ENCODE results near the gene RNF44.
A peak's percentile ranks its signal among the peaks of the same experiment; 100 is the strongest.
"Not testable (repeated sequence)": the region's sequence is repeated elsewhere in the genome, so short reads cannot be mapped to it uniquely, and the experiment has no call there.

The RNF44 gene

DNA sequence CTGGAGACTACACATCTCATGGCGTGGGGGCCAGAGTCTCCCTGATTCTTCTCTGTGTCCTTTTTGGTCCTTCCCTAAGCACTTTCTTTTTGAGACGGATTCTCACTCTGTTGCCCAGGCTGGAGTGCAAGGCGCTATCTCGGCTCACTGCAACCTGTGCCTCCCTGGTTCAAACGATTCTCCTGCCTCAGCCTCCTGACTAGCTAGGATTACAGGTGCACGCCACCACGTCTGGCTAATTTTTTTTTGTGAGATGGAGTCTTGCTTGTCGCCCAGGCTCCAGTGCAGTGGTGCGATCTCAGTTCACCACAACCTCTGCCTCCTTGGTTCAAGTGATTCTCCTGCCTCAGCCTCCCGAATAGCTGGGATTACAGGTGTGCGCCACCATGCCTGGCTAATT lies 13.7 kb upstream of the RNF44 start:
- not testable (repeated sequence) for DNase-seq

DNA sequence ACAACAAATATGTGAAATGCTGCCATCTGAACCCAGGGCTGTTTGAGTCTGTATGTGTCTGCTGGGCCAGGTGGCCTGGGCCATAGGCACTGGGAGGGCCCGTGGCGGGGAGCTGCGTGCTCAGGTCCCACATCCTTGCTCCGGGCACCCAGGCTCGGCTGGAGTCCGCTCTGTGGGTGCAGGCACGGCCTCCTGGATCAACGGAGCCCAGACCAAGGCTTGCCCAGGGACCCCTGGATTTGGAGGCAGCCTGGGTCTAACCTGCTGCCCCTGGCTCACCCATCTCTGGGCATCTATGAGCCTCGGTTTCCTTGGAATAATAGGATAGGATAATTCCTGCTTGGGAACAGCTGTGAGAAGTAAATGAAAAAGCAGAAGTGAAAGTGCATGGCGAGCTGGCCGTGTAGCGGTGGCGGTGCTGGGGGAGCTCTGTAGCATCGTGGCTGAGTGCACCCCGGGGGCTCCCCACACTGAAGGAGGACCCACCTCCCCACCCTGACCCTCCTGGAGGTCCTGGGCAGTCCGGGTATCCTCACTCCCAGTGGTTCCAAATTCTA lies 13.2 kb upstream of the RNF44 start:
- no peak for DNase-seq

DNA sequence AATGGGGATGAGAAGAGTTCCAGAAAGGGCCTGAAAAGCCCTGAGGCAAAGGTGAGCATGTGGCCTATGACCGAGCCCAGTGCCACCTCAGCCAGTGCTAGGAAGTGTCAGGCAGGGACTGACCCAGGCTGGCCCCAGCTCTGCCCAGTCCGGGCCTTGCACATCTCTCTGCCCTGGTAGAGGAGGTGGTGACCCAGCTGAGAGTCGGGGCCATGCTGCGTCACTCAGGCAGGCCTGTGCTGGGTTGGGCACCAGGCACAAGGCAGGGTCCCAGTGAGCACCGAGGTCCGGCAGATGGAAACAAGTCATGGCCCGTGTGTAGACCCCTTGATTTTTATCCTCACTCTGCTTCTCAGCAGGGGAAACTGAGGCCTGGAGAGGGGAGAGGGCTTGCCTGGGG lies 12.7 kb upstream of the RNF44 start:
- no peak for DNase-seq

DNA sequence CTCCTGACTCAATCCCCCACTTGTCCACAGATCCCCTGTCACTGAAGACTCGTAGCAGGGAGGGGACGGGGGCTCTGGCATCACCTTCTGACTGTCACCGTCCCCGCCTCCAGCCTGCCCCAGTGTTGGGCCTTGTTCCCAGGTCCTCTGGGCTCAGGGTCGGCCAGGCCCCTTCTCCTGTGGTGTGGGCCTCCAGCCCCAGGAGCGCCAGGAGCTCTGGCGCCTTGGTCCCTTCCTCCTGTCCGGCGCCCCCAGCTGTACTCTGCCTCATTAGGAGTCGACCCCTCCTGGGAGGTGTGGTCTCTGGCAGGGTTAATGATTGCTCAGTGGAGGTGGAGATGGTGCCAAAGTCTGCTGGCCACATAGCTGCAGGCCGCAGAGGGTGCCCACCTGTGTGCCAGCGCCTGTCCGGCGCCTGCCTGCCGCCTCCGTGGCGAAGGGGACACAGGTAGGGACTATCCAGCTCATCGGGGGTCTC lies 11.8 kb upstream of the RNF44 start, which contains the start of gene CDHR2:
Gene CDHR2 (plus strand): TSS at position 376 of the 478 bp plus-strand sequence. CDS start 16,011 bp downstream, outside the sequence.
- DNase-seq, result no peak

DNA sequence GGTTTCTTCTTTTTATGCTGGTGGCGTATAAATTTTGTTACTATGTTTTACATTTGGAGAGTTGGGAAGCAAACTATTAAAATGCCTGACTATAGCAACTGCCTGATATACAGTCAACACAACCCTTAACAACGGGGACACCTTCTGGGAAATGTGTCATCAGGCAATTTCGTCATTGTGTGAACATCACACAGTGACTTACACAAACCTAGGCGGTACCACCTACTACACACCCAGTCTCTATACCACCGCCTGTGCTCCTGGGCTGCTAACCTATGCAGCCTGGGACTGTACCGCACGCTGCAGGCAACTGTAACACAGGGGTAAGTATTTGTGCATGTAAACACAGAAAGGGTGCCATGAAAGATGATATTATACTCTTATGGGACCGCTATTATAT lies 10.6 kb upstream of the RNF44 start:
- no peak for DNase-seq

DNA sequence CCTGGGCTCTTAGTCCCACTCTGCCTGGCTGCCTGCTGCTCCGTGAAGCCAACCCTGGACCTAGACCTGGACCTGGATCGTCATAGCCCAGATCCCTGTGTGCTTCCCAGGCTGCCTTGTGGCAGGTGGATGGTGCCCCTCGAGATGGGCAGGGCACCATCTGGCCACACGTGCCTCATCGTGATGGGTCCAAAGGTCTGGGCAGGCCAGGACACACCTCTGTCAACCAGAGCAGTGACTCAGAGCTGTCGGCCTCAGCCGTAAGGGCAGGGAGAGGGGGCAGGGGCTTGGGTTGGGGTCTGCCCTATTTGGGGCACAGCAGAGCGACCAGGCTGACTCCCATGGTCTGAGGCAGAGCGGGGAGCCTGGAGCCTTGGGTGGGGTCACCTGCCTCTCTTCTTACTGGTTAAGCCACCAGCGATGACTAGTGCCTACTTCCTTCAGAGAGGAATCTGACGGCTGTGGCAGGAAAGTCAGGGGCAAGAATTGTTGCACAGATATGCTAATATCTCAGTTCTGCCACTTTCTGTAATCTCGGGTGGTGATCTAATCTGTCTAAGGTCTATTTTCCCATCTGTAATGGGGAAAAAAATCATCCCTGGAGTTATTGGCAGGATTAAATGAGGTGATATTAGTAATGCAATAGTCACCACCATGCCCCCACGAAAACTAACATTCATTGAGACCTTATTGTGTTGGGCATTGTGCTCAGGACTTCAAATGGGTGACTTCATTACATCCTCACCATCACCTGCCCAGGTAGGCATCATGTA lies 8.7 kb upstream of the RNF44 start:
- no peak for DNase-seq

DNA sequence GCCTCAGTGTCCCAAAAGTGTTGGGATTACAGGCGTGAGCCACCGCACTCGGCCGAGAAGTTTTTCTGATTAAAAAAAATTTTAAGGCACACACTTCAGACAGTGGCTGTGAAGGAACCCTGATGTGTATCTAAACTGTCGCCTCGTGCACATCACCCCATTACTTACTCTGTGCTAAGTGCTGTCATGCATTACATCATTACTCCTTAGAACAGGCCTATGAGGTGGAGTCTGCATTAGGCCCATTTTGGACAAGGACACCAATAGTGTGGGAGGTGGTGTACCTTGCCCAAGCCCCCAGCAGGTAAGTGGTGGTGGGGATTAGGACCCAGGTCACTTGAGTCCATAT lies 8.2 kb upstream of the RNF44 start:
- no peak for DNase-seq

DNA sequence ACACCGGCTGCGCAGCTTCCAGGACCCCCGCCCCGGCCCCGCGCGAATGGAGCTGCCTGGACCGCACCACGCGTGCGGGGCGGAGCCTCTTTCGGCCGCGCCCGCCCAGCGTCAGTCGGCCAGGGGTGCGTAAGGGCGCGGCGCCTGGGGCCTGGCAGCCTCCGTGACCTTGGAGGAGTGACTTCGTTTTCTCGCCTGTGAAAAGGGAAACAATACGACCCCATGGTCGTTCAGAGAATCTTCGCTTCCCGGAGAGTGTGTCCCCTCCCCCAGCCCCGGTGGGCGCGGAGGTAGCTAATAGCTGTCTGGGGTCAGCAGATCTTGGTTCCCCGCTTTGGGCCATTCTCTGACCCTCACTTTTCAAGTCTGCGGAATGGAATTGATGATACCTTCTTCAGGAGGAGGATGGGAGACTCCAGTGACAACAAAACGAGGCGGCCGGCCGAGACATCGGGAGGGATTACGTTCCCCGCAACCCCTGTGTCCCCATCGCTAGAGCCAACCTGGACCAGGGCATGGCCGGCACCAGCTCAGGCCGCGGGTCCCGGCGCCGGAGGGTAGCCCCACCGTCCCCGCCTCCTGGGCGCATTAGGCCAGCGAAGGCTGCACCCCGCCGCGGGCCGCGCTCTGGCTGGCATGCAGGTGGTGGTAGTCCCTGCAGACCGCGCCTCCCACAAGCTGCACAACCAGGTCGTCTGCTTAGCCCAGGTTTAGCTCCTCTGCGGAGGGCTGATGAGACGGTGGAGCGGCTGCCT lies 6.4 kb upstream of the RNF44 start:
- DNase-seq, result peak; percentile 34

DNA sequence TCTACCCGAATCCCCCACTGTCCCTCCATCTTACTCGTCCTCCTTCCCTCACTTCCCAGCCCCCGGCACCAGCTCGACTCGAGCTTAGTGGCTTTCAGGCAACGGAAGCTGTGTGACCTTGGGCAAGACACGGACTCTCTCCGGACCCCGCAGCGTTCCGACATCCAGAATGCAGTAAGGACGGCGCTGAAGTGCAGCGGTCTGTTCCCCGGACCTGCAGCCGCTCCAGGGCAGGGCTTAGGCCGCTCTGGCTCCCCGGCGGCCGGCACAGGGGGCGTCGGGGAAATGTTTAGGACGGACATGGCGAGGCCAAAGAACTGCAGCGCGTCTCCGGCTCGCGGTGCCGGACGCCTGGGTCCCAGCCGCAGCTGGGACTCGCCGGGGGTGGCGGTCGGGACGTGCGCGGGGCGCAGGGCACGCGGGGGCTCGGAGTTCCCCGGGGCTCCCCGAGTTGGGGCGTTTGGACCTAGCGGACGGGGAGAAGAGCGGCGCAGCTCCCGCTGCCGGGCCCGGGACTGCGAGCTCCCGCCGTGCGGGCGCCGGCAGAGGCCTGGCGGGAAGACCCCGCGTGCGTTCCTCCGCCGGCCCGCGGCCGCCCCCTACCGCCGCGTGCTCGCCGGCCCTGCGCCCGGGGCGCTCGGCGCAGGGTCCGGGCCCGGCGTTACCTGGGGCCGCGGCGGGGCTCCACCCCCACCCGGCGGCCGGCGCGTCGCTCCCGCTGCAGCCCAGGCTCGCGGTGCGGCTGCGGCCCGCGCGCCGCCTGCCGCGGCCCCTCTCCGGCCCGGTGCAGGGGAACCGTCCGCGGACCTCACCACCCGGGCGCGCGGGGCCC lies 5.6 kb upstream of the RNF44 start:
- peak; percentile 42 for DNase-seq

DNA sequence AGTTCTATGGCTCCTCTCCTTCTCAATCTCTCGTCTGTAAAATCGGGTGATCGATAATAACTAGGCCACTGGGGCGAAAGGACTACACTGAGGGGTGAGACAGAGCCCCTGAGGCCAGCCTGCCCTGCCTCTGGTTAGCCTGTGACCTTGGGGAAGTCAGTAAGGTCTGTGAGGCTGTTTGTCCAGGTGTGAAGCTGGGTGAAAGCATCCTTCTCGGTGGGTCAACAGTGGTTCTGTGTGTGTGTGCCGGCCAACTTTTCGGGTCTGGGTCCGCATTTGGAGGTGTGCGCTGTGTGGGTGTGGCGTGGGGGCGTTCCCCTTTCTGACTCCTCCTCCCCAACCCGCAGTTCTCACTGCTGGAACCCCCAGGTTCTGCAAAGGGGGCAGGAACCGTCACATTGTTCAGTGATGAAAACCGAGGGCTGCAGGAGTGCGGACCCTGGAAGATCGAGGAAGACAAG lies 5.0 kb upstream of the RNF44 start:
- no peak for DNase-seq

DNA sequence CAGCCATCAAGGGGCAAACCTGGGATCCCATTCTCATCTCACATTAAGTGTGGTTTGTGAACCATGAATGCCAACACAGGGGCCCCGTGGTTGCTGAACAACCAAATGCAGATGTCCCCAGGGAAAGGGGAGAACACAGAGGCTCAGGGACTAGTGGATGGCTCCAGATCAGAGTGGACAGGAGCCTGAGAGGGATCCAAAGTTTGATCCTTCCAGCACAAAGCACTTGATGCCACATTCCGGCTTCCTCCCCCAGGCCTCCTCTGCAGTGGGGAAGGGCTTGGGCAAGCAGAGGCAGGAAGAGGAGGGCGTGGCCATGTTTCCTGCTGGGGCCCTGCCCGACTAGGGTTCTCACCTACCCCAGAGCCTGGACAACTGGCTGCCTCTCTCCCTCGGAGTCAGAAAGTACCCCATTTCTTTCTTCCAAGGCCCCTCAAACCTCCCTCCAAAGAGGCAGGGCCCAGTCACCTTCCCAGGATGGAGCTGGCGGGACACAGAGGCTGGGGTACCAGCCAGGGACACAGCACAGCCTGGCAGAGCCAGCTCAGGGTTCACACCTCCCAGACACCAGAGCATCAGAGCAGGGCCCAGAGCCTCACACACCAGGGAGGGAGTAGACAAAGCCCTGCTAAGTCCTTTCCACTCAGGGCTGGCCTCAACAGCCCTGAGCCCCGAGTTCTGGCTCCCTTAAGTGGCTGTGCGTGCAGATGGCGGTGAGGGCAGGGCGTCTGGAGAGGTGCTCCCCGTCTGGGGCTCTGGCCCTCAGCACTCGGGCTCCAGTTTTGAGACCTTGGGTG lies 4.3 kb upstream of the RNF44 start:
- DNase-seq, result no peak

DNA sequence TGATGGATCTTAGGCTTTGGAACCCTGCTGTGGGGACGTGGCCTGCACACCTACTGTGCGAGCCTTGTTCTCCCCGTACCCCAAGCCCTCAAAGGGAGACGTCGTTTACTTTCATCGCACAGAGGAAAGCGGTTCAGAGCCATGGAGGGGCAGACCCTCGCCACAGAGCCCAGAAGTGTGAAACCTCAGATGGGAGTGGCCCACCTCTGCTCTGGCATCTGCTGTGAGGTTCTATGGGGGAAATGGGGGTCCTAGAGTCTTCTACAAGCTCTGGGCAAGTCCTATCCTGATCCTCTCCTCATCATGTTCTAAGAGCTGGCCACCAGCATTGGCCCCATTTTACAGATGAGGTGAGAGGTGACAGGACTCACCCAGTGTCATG lies 3.7 kb upstream of the RNF44 start:
- no peak for DNase-seq

DNA sequence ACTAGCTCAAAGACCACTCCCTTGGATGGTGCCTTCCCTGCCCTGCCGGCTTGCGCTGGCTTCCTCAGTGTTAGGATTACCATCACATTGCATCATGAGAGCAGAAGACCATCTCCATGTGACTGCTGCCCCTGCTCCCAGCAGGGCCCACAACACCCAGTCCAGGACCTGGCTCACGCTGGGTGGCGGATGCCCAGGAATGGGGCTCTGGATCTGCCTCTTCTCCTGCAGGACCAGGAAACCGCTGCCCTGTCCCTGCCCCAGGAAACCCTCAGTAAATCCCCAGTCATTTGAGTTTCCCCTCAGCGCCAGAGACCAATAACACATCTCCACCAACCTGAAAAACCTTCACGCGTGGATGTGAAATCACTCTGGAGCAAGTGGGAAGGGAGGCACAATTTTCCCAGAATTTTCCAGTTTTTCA lies 3.3 kb upstream of the RNF44 start:
- no peak for DNase-seq

DNA sequence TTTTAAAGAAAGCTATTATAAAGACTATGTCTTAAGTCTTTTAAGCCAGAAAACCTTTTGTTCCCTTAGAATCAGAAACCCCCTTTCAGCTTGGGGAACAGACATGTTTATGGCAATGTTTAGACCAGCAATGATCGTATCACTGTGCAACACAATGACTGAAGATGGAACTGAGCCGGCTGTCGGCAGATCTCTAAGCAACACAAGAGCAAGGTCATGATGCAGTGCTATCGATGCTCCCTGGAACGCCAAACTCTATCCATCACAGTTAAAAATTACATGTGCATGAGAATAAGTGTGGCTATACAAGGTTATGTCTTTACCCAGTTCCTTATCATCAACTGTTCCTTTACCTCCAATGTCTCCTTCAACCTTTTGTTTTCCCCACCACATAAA lies 1.8 kb upstream of the RNF44 start:
- DNase-seq, result no peak

DNA sequence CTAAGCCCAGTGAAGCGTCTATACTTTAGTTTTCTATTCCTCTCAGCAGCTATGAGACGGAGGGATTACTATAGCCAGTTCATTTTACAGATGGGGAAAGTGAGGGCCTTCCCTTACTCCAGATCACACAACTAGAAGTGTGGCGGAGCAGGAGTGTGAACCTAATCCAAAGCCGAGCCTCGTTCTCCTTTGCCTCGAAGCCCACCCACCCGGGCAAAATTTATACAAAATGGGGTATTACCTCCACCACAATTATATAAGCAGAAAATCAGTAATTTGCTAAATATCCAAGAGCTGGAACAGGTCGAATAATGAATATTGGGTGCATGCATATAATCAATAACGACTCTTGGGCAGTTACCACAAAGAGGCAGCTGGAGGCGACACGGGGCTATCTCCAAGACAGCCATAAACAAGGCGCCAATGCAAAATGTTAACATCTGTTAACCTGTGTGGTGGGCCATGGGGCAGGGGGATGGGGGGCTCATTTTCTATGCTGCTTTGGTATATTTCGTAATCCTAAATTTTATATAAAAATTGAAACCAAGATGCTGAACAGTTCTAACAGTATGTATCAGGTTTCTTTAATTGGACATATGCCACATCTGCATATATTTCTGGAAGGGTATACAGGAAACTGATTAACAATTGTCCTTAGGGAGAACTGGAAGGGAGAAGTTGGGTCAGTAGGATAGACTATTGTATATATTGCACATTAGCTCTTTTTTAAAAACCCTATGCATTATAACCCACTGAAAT lies 1.2 kb upstream of the RNF44 start:
- no peak for DNase-seq

DNA sequence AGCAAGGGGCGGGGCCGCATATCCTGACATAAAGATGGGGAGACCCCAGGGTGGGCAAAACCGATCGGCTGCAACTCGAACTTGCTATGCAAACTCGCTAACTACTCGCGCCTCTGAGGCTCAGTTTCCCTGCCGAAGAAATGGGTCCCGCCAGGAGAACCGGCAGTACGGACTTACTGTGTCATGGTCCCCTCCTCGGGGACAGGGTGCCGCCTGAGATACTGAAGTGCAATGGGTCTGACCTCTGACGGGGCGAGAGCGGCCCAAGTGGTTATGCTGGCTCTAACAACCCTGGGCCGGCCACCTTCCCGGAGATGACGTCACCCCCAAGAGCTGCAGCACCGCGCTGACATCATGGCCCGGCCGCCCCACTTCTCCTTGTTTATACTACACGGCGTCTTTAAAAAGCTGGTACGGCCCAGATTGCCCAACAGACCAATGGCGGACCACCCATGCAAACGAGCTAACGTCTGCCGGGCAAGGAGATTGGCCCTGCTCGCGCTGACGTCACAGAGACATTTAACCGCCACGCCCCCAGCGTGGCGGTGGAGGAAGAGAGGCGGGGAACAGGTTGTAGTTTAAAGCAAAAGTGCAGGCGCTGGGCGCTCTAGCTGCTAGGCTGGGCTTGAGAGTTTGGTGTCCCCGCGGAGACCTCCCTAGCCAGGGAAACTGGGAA lies 490 bp upstream of the RNF44 start:
- DNase-seq, result peak; percentile 99

DNA sequence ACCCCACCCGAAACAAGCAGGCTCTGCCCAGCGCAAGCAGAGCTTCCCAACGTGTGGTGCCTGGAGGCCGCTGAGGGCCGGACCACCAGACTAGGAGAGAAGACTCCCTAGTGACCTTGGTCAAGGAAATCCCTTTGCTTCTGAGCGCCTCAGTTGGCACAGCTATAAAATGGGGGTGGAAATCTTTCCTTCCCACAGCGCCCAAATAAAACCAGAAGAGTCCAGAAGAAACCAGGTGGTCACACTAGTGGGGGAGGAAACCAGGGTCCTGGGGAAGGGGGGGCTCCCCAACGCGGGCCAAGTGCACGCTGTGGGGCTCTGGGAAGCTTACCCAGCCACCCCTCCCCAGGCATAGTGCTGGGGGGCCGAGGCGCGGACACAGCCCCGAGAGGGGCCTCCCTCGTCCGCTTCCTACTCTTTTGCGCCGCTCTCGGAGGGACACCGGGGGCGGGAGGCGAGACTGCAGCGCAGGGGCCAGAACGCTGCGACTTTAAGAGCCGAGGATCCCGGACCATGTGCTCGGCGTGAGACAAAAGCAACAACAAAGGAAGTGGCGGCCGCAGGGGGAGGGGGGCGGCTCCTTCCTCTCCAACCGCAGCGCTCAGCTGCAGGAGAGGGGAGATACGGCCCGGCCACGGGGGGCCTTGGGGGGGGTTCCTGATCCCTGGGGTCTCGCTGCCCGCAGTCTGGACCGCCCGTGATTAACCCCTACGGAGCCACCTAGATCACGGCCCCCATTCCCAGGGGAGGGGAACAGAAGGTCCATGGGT lies 885 bp downstream of the RNF44 start:
- DNase-seq, result peak; percentile 87

DNA sequence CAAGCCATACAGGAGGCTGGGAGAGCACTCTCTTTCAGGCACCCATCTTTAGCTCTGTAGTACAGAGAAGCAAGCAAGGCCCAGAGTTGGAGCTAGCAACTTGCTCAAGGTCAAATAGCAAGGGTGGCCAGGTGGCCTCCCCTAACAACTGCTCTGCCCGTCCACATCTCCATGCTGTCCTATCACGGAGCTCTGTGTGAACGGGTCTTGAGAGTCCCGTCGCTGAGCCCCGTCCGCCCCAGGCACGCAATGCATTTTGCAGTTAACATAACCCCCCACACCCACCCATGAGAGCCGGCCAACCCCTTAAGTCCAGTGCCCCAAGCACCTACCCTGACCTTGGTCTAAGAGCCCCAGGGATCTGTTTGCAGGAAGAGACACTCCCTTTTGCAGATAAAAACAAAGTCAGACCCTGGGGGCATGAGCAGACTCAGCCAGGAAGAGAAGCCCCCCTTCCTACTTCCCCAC lies 1.5 kb downstream of the RNF44 start:
- no peak for DNase-seq

DNA sequence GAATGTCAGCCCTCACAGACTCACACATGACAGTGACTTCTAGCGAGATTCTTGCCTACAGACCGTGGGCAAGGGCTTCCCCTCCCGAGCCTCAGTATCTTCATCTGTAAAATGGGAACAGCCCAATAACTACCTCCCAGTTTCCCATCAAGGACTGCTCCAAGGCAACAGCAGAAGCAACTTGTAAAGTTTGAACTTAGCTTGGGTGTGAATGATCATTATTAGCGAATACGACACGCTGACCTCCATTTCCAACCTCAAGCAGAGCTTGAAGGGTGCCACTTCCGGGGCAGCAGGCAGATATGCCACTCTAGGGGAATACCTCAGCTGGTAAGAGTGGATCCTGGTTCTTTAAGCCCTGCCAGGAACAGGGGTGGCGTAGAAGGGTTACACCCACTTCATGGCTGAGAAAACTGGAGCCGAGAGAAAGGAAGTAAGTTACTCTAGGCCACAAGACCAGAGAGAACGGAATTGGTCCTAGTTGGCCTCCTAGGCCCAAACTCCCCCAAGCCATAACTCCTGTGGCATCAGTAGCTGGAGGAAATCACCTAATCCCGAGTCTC lies 2.0 kb downstream of the RNF44 start:
- no peak for DNase-seq

Data from fibroblast of skin of right biceps (primary cell).